ENCODE results near the gene HCN1. TPM values are rescaled to one million over a fixed set of nuclear protein-coding genes. Genes with fewer than 3 reads are reported as not detected.
"Not testable (repeated sequence)": the region's sequence is repeated elsewhere in the genome, so short reads cannot be mapped to it uniquely, and the experiment has no call there.

Gene HCN1
- total RNA-seq, 1 donor from 2014 or later = 0.12 TPM

GRCh38 chr5:45417285-45417998, 278.7 kb downstream of the HCN1 start:
- DNase-seq (ENCODE audit: low spot score) = no peak

- no peak for DNase-seq (ENCODE audit: low spot score)
These were observed 281.3 kb downstream of the HCN1 start for GRCh38 chr5:45414620-45415573.

- no peak for DNase-seq (ENCODE audit: low spot score)
These were observed 284.1 kb downstream of the HCN1 start for GRCh38 chr5:45411971-45412612.

DNA sequence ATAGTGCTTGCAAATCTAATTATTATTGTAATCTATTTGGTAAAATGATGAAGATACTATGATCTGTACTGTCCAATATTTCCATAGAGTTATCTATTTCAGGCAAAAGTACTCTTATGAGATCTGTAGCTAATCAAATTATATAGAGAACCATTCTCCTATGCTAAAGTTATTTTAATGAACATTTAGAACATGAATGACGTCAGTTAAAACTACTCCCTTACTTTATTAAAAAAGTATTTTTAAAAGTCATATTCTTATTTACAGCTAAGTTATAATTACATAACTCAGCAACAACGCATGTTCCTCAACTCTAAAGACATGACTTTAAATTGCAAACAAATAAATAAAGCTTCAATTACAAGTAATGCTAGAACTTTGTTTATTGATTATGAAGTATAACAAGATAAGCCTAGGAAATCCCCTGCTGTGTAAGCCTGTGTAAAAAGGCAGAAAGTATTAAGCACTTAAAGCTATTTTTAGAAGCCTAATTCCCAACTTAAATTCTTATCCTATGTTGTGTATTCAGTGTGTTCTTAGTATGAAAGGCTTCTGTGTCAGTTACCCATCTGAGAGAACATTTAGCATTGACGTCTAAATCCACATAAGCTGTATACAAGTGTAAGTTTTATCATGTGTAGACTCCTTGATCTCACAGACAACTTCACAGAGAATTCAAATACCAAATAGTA, 285.7 kb downstream of the HCN1 start:
- no peak for DNase-seq (ENCODE audit: low spot score)

DNA sequence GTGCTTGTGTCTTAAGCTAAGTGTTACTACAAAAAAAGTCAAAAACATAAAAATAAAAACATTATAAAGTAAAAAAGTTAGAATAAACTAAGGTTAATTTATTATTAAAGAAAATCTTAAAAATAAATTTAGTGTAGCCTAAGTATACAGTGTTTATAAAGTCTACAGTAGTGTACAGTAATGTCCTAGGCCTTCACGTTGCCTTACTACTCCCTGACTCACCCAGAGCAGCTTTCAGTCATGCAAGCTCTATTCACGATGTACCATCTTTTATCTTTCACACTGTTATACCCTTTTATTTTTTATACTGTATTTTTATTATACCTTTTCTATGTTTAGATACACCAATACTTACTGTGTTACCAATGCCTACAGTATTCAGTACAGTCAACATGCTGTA, 288.1 kb downstream of the HCN1 start:
- no peak for DNase-seq (ENCODE audit: low spot score)

DNA sequence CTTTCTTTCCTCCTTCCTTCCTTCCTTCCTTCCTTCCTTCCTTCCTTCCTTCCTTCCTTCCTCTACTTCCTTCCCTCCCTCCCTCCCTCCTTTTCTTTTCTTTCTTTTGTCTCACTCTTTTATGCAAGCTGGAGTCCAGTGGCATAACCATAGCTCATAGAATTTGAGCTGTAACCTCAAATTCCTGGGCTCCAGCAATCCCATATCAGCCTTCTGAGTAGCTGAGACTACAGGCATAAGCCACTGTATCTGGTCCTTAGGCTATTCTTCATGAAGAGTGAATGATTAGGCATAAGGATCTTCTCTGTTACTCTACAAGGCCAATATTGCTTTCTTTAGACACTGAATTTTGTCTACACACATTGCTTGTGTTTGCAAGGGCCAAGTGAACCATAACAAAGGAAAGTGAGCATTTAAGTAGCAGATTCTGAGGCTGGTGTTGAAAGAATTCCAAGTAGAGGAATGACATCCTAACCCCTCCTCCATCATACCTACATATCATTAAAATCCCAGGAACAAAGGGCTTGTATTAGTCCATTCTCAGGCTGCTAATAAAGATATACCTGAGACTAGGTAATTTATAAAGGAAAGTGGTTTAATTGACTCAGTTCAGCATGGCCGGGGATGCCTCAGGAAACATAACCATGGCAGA, 293.2 kb downstream of the HCN1 start:
- DNase-seq (ENCODE audit: low spot score) = no peak

DNA sequence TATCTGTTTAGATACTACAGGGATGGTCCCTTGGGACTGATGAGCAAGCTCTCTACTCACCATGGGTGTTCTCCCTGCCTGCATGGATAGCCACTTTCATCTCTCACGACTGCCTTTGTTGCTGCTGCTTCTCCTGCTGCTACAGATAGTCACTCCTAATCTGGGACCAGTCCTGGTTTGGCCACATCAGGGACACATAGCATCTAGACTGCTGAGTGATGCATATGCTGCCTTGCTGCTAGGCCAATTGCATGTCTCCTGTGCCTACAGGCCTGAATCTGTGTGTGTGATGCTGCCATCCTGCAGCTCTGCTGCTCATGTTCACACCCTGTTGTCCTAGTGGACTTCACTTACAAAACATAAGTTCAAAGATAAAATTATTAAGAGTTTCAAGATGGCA, 297.1 kb downstream of the HCN1 start:
- DNase-seq (ENCODE audit: low spot score) = no peak

DNA sequence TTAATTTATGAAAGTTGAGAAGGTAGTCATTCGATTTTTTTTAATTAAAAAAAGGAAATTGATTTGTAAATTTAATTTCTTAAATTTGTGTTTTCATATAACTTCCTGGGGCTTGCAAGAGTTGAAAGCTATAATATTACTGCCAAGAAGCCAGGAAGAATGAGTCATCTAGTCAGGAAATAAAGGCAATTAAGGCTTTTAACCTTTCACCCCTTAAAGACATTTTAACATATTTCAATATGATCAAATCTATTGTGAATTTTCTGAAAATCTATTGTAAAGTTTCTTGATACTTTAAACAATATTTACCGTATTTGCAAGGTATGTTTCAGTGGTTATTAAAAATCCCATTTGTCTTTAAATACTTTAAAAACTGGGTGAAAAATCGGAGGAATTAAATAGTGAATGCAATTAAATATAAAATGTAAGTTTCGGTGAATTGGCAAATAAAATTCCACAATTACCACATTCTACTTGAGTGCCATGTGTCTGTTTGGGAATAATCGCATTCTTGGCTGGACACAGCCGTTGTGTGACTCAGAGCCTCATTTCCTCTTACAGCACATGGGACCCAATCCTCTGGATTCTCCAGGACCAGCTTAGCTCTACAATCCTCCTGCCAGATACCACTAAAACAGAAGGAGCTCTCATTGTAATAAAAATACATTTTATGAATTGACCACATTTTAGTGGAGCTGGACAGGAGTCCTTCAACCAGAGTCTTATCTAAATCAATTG, 310.7 kb downstream of the HCN1 start:
- no peak for DNase-seq (ENCODE audit: low spot score)

- no peak for DNase-seq (ENCODE audit: low spot score)
These were observed 312.2 kb downstream of the HCN1 start for GRCh38 chr5:45383985-45384384.

DNA sequence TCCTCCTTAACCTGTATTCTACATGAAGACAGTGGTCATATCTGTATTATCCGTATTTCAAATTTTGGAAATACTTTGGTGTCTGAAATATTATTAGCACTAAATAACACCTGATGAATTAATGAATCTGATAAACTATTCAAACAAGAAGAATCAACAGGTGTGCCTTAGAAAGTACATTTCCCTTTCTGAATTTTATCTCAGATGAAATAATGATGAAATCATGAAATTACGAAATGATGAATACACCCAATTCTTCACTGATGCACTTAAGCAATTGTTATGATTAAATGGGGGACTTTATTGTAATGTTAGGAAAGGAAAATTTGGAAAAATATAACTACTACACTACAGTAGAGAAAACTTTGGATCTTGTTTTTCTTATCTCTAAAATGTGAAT, 313.6 kb downstream of the HCN1 start:
- no peak for DNase-seq (ENCODE audit: low spot score)

DNA sequence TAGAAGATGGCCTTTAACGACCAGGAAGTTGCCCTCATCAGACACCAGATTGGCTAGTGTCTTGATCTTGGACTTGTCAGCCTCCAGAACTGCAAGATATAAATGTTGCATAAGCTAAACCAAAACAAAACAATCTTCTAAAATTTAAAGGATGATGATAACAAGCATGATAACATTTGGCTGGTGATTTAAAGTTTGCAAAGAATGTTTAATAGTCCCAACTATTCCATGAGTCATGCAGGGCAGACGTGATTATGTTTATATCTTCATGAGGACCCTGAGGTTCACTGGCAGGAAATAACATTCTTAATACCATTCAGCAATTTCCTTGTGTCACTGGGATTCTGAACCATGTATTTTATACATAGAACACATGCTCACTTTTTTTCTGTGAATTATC, 319.8 kb downstream of the HCN1 start:
- DNase-seq (ENCODE audit: low spot score) = no peak

GRCh38 chr5:45372629-45373028, 323.6 kb downstream of the HCN1 start:
- no peak for DNase-seq (ENCODE audit: low spot score)

DNA sequence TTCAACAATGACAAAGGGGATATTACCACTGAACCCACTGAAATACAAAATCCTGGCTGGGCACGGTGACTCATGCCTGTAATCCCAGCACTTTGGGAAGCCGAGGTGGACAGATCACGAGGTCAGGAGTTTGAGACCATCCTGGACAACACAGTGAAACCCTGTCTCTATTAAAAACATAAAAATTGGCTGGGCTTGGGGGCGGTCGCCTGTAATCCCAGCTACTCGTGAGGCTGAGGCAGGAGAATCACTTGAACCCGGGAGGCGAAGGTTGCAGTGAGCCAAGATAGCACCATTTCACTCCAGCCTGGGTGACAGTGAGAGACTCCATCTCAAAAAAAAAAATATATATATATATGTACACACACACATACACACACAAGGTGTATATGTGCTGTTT, 324.8 kb downstream of the HCN1 start:
- DNase-seq (ENCODE audit: low spot score) = not testable (repeated sequence)

GRCh38 chr5:45355189-45355992, 340.8 kb downstream of the HCN1 start:
- no peak for DNase-seq (ENCODE audit: low spot score)

DNA sequence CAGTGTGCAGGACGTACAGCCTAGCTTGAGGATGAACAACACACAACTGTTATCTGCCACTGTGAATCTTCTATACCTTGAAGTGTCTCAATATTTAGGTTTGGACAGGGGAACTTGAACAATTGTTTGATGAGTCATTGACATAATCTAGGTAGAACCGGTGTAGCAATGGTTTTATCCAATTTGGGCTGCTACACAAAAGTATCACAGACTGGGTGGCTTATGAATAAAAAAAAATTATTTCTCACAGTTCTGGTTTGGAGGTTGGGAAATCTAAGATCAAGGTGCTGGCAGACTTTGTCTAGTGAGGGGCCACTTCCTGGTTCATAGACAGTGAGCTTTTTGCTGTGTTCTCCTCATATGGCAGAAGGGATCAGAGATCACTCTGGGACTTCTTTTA, 359.7 kb downstream of the HCN1 start:
- DNase-seq (ENCODE audit: low spot score) = no peak

DNA sequence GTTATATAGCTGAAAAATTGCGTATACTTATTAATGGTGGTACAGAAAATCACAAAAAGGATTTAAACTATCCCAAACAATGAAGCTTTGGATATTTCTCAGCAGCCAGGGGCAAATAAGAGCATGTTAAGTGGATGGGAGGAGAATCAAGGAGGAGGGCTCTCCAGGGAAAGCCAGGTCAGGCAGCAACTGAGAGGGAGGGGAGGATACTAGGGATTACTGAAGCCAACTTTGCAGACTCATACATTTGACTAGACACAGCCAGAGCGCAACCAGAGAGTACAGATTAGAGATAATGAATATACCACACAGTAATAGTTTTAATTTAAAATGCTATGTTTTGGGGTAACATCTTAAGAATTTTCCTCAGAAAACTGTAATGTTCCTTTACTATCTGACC, 360.2 kb downstream of the HCN1 start:
- DNase-seq (ENCODE audit: low spot score) = no peak

DNA sequence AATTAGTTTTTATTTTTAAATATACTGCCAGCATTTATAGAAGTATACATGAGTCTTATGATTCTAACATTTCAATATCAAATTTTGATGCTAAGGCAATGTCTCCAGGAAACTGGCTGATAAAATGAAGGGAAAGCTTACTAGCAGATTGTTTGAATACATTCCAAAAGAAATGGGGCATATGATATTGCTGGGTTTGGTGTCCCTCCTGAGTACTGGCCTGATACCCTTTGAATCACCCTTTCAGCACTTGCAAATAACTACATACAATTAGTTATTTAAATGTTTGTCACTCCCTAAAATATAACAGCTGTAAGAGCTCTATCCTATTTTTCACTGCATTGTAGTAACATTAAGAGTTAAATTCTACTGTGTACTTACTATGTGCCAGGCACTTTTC, 360.8 kb downstream of the HCN1 start:
- DNase-seq (ENCODE audit: low spot score) = no peak

GRCh38 chr5:45334939-45335338, 361.2 kb downstream of the HCN1 start:
- DNase-seq (ENCODE audit: low spot score) = no peak

- DNase-seq (ENCODE audit: low spot score) = not testable (repeated sequence)
These were observed 383.6 kb downstream of the HCN1 start for GRCh38 chr5:45312627-45313026.

- DNase-seq (ENCODE audit: low spot score) = no peak
These were observed 400.9 kb downstream of the HCN1 start for GRCh38 chr5:45295231-45295630.
